Measurements from ENCODE around the gene TUT4.

TUT4 gene

GRCh38 chr1:52420713-52421112, 132.2 kb downstream of the TUT4 start:
- H3K4me3 ChIP-seq, result no peak overlapping the region
- DNase-seq, result no peak
- H3K36me3 ChIP-seq, result peaks cover 43 to 81% (median 70%) of the 10 kb centered on the region in 3 donors
- no peak for TF ChIP-seq CTCF (IDR thresholded peaks at IDR 0.05)
- no peak overlapping the region for H3K27ac ChIP-seq
- intact Hi-C loops (cut with DNase I; ENCODE audit: low total_unique reads), result no loop called here
- H3K4me1 ChIP-seq, result no peaks in the 10 kb centered on the region
- no peaks in the 10 kb centered on the region for H3K9me3 ChIP-seq
- H3K27me3 ChIP-seq, result no peaks in the 10 kb centered on the region

- no peak for DNase-seq
- Histone ChIP-seq H3K27me3 (no peaks in the 10 kb centered on the region), H3K27ac (no peak overlapping the region), H3K4me3 (no peak overlapping the region), H3K4me1 (no peaks in the 10 kb centered on the region), H3K9me3 (no peaks in the 10 kb centered on the region), H3K36me3 (peaks cover 74 to 93% (median 84%) of the 10 kb centered on the region in 3 donors)
- no peak for TF ChIP-seq CTCF (IDR thresholded peaks at IDR 0.05)
- intact Hi-C loops (cut with DNase I; ENCODE audit: low total_unique reads), result no loop called here
Measured at GRCh38 chr1:52416811-52417210, 136.1 kb downstream of the TUT4 start.

GRCh38 chr1:52414942-52415341, 137.9 kb downstream of the TUT4 start:
- Histone ChIP-seq H3K4me1 (no peaks in the 10 kb centered on the region), H3K27me3 (no peaks in the 10 kb centered on the region), H3K36me3 (peaks cover 85 to 99% (median 92%) of the 10 kb centered on the region in 3 donors), H3K4me3 (no peak overlapping the region), H3K9me3 (no peaks in the 10 kb centered on the region), H3K27ac (no peak overlapping the region)
- no peak for DNase-seq
- no peak for TF ChIP-seq CTCF (IDR thresholded peaks at IDR 0.05)
- intact Hi-C loops (cut with DNase I; ENCODE audit: low total_unique reads), result no loop called here

GRCh38 chr1:52413410-52413989, 139.4 kb downstream of the TUT4 start:
- TF ChIP-seq CTCF (IDR thresholded peaks at IDR 0.05), result no peak
- no peak for DNase-seq
- Histone ChIP-seq H3K36me3 (peaks cover 91 to 100% (median 93%) of the 10 kb centered on the region in 3 donors), H3K4me1 (no peaks in the 10 kb centered on the region), H3K4me3 (no peak overlapping the region), H3K27me3 (no peaks in the 10 kb centered on the region), H3K27ac (no peak overlapping the region), H3K9me3 (no peaks in the 10 kb centered on the region)
- intact Hi-C loops (cut with DNase I; ENCODE audit: low total_unique reads), result no loop called here

- Histone ChIP-seq H3K4me3 (peak overlapping the region; percentile 69 to 84), H3K27ac (peak overlapping the region; percentile 82 to 88), H3K36me3 (peaks cover 21 to 38% (median 23%) of the 10 kb centered on the region in 3 donors), H3K4me1 (peaks cover 0 to 26% (median 17%) of the 10 kb centered on the region in 4 donors), H3K27me3 (no peaks in the 10 kb centered on the region), H3K9me3 (no peaks in the 10 kb centered on the region)
- no peak for TF ChIP-seq CTCF (IDR thresholded peaks at IDR 0.05)
- intact Hi-C loops (cut with DNase I; ENCODE audit: low total_unique reads), result loop anchor here (5.0 kb wide), 1 partner anchor 38 kb away; the partner anchor contains the start of gene CC2D1B
- no peak for DNase-seq
Measured at GRCh38 chr1:52404975-52405338, 147.9 kb downstream of the TUT4 start.
